SH-SY5Y (cell line): ENCODE results near the gene HNRNPR.

Source experiments
- GATA2 ChIP-seq: IDR thresholded peaks from 2 replicates; pipeline ENCODE4 v1.6.1; 2011; ENCODE audit warnings: mild to moderate bottlenecking, low read depth, low read length
- GATA3 ChIP-seq: IDR thresholded peaks from 2 replicates; pipeline ENCODE4 v1.6.1; 2011; ENCODE audit warnings: low read depth, mild to moderate bottlenecking, low read length, moderate library complexity

Gene HNRNPR

GRCh38 chr1:23291706-23292105, 52.4 kb downstream of the HNRNPR start:
- TF ChIP-seq GATA3: no peak
- TF ChIP-seq GATA2: no peak

- TF ChIP-seq GATA3 (no peak), GATA2 (no peak)
These were observed 53.1 kb downstream of the HNRNPR start for GRCh38 chr1:23290836-23291565.

GRCh38 chr1:23288671-23289070, 55.4 kb downstream of the HNRNPR start:
- TF ChIP-seq GATA3 (no peak), GATA2 (no peak)

DNA sequence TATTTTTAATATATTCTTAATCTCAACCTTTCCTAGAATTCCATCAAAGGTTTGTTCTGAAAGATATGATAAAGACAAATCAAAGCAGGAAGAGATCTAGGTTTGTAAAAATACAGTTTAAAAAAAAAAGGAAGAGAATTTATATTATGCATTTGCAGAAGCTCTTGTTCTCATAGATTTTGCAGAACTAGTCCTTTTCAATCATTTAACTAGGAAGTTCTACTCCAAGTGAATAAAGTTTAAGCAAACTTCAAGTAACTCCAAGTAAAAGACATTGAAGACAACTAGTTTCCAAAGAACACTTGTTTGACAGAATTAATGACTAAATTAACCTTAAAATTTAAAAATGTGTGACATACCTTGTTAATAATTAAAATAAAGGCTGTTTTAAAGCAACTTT, 55.9 kb downstream of the HNRNPR start:
- TF ChIP-seq GATA2 (no peak), GATA3 (no peak)

- TF ChIP-seq GATA2 (no peak), GATA3 (no peak)
These were observed 57.7 kb downstream of the HNRNPR start for GRCh38 chr1:23286401-23286800.

DNA sequence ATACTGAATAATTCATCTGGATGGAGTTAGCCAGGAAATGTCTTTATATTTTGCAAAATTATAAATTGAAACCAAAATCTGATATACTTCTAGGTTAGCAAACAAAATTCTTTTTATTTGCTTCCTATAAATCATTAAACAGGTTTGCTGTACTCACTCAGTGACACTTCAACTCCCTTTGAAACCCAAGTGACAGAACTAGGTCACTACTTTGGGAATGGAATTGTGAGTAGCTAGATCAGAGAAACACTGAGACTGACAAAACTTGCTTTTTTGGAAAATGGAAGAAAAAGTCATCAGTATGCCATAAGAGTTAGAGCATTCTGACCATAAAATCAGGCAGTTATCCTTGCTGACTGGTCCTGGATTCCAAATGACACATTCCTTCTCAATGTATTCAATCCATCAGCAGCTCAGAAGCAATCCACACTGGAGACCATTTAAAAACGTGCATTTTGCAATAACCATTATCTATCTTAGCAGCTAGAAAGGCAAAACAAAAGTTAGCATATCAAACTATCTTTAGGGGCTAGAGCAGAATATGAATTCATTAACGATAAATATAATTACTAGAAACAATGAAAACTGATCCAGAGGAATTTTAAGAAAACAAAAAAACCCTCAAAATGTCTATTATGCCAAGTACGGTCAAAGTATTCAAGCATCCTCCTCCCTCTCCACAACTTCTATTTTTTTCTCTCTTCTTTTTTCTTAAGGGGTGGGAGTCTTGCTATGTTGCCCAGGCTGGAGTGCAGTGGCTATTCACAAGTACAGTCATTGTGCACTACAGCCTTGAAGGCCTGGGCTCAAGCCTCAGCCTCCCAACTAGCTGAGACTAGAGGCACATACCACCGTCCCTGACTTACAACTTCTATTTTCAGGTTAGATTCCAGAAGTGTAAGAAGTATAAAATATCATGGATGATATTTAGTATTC, 60.1 kb downstream of the HNRNPR start:
- TF ChIP-seq GATA2 (no peak), GATA3 (no peak)

DNA sequence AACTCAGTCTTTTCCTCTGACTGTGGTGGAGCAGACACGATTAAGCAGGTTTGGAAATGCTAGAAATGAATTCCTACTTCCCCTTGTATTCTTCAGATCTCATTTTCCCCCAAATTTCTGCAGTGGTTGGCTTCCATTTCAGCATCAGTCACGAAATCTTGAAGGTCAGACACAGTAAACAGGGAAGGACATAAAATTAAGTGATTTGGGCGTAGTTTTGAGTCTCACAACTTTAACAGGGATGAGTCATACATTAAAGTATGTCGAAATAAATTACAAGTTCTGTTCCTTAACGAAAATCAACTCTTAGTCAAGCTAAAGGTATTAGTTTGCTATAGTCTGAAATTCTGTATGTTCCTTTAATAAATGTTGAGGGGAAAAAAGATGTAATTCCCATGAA, 61.1 kb downstream of the HNRNPR start:
- TF ChIP-seq GATA2 (no peak), GATA3 (no peak)

DNA sequence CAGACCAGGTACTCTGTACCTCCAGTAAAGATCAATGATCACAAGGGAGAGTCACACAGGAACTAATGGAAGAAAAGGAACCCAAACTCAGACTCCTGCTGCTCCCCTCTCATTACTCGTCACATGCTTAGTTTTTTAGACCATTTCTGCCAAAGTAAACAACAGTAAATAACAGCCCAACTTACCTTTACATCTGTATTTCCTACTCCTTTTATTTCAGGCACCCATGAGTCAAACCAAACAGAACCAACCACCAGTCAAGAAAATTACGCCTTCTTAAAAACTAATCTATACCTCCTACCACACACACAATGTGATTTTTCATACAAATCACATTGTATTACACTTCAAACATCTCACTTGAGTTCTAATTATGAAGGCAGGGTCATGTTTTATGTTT, 65.4 kb downstream of the HNRNPR start:
- TF ChIP-seq GATA2: no peak
- TF ChIP-seq GATA3: no peak

- TF ChIP-seq GATA2 (no peak), GATA3 (no peak)
These were observed 67.6 kb downstream of the HNRNPR start for GRCh38 chr1:23276531-23276930.

GRCh38 chr1:23274134-23274505, 70.0 kb downstream of the HNRNPR start:
- no peak for TF ChIP-seq GATA3

DNA sequence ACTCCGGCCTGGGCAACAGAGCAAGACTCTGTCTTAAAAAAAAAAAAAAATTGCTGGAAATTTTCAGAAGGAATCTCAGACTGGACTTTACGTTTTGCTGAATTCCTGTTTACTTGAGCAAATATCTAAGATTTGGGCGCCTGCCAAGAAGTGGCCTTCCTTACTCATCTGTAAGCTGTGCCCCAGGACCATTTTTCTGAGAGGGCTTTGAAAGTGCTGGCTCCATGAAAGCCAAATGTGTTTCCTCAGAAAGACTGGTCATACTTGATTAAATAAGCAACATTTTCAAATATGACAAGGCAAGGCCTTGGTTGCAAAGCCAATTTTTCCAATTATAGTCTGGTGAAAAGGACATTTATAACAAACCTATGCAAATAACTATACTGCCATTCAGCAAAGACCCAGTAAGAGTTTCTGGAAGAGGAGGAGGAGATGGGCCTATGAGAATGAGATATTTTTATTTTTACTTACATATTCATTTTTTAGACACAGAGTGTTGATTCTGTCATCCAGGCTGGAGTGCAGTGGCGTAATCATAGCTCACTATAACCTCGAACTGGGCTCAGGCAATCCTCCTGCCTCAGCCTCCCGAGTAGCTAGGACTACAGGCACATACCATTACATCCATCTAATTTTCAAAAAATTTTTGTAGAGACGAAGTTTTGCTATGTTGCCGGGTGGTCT, 70.5 kb downstream of the HNRNPR start:
- no peak for TF ChIP-seq GATA3
- no peak for TF ChIP-seq GATA2

GRCh38 chr1:23263380-23263887, 80.7 kb downstream of the HNRNPR start:
- TF ChIP-seq GATA3: no peak
- TF ChIP-seq GATA2: no peak
